Measurements from ENCODE around the gene VCPKMT.

Gene VCPKMT

DNA sequence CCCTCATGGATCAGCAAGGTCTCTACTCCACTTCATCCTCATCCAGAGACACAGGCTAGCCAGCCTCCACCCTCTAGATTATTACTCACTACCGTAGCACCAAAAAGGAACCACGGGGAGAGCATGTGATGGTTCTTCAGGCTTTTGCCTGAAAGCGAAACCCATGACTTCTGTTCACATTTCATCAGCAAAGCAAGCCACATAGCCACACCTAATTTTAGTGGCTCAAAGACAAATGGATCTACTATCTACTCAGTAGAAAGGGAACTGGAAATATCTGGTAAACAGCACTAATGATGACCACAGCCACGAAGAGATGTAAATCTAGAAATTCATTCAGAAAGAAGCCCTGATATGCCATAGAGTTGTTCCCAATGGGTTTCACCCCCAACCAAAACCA, 51.4 kb downstream of the VCPKMT start:
- TF ChIP-seq, protein P1, sequence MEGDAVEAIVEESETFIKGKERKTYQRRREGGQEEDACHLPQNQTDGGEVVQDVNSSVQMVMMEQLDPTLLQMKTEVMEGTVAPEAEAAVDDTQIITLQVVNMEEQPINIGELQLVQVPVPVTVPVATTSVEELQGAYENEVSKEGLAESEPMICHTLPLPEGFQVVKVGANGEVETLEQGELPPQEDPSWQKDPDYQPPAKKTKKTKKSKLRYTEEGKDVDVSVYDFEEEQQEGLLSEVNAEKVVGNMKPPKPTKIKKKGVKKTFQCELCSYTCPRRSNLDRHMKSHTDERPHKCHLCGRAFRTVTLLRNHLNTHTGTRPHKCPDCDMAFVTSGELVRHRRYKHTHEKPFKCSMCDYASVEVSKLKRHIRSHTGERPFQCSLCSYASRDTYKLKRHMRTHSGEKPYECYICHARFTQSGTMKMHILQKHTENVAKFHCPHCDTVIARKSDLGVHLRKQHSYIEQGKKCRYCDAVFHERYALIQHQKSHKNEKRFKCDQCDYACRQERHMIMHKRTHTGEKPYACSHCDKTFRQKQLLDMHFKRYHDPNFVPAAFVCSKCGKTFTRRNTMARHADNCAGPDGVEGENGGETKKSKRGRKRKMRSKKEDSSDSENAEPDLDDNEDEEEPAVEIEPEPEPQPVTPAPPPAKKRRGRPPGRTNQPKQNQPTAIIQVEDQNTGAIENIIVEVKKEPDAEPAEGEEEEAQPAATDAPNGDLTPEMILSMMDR (IDR thresholded peaks at IDR 0.05; ENCODE audit: low read depth, low read length) = no peak
- DNase-seq (ENCODE audit: extremely low read depth, low read depth) = no peak

DNA sequence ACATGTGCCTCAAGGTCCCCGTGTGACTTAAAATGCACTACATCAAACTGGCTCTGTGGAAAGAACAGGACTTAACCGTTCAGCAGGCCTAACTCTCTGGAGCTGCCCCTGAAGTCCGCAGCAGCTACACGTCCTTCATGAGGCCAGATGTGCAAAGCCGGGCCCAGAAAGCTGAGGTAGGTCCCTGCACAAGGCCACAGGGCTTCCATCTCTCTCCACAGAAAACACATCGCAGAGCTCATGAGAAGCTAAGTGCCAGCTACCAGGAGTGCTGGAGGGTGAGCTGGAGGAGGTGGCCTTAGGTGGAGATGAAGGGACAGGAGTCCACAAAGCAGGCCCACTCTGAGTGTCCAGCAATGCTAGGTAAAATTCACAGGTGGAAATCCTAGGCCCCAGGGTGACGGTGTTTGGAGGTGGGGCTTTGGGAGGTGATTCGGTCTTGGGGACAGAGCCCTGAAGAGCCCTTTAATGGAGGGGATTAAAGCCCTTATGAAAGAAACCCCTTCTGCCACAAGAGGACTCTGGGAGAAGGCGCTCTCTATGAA, 52.4 kb downstream of the VCPKMT start:
- DNase-seq (ENCODE audit: extremely low read depth, low read depth) = no peak
- TF ChIP-seq, protein P1 (IDR thresholded peaks at IDR 0.05; ENCODE audit: low read depth, low read length) = no peak

DNA sequence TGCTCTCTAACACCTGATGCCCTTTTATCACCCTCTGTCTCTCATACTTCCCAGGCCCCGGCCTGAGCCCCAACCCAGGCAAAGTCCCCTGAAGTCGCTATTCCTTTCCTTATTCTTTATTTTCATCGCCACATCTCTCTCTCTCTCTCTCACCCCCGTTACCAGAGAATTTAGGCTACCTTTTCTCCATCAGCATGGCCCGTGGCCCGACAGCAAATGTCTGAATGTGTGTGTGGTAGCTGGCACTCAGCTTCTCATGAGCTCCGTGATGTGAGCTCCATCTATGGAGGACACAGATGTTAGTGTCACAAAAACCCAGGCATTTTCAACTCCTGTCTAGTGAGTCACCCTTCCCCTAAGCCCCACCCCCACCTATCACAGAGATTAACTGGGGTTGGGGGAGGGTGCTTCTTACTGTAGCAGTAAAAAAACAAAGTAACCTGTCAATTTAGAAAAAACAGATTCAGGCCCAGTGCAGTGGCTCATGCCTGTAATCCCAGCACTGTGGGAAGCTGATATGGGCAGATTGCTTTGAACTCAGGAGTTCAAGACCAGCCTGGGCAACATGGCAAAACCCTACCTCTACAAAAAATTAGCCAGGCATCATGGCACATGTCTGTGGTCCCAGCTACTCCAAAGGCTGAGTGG, 53.8 kb downstream of the VCPKMT start:
- DNase-seq (ENCODE audit: extremely low read depth, low read depth) = no peak
- TF ChIP-seq, protein P1 (IDR thresholded peaks at IDR 0.05; ENCODE audit: low read depth, low read length) = no peak

DNA sequence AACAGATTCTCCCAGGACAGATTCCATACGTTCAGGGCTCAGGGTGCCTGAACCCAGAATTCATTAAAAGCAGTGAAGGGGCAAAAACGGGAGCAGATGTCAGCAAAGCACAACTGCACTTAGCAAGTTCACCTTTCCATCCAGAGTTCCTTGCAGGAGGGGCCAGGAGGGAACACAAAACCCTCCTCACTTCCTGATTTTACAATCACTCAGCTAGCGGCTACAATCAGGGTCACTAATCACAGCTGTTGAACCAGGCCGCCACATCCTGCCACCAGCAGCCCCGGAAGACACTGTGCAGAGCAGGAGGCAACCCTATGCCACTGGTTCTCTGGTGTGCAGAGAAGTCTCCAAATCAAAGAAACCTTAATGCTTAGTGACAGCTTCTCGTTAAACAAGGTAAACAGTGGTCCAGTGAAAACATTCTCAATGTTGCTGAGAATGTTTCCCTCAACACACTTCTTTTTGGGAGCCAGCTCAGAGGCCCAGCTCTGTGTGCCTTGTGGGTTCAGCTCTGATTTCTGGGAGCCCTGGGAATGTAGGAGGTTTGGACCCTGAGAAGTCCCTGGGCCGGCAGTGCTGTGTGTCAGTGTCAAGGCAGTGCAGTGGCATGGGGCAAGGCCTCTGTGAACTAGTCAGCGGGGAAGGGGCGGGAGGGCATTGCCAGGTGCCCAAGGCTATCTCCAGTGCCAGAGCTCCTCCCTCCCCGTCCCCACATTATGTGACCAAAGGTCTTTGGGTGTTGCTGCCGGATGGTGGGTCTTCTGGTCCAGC, 54.5 kb downstream of the VCPKMT start:
- TF ChIP-seq, protein P1 (IDR thresholded peaks at IDR 0.05; ENCODE audit: low read depth, low read length) = no peak
- no peak for DNase-seq (ENCODE audit: extremely low read depth, low read depth)

DNA sequence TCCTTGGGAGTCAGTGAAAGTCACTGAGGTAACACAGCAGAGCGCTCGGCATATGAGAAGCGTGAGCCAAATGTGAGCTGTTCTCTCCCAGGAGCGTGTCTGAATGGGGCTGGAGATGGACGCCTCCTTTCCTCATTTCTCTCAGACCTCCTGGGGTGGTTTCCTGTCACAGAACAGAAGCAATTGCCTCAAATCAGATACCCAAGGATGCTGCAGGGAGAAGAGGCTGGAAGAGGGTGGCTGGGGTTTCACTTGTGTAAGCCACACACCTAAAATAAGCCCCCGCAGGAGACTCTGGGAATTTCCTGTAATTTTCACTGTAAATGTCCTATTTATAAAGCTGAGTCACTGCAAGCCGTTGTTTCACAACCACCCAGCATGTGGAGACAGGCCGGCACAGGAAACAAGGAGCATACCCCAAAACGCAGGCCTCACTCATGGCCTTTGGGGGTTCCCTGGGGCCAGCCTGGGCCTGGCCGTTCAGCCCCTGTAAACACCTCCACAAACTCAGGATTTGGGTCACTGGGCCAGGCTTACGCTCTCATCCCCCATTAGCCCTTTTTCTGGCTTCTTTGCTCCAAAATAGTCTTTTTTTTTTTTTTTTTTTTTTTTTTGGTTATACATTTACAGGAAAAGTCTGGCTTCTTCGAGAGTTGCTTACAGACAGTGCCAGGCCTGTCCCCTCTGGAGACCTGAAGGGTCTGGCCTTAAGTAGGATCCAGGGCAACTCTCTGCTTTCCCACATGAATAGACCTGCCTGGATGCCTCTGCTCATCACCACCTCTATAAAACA, 55.3 kb downstream of the VCPKMT start:
- TF ChIP-seq, protein P1 (IDR thresholded peaks at IDR 0.05; ENCODE audit: low read depth, low read length) = no peak; the same call in none of the 2 replicates
- DNase-seq (ENCODE audit: extremely low read depth, low read depth) = peak; percentile 80

DNA sequence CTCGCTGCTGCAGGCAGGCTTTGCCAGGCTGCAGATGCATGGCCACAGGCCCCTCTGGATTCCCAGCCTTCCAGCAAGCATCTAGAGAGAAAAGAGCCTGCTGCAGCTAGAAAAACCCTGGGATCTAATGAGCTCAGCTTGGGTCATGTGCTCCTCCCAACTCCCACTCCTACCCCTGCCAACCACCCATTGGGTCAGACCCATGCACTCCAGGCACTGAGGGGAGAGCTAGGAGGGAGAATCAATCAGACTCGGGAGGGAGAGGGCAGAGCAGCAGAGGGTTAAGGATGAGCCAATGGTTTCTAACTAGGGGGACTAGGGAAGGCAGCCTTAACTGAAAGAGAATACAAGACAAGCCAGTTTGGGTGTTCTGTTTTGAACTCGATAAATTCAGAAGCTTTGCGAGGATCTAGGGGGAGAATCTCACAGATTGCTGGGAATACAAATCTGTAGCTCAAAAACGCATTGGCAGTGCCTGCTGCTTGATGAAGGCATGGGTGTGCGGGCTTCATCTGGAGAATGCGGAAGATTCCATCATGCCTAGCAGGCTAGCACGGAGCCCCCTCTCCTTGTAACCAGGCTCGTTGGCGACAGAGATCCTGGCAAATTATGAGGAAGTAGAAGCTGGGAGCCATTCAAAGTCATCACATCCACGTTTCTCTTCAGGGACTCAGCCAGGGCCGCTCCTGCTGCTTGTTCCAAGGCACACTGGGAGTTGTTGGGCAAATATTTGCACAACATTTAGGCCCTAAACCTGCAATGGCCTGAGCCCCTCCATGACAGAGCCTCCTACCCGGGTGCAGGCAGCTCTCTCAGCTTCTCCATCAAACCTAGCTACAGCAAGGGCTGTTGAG, 56.4 kb downstream of the VCPKMT start:
- no peak for DNase-seq (ENCODE audit: extremely low read depth, low read depth)
- TF ChIP-seq, protein P1 (IDR thresholded peaks at IDR 0.05; ENCODE audit: low read depth, low read length) = no peak
